HepG2 (cell line): ENCODE results near the gene DNAJB2. TPM values are rescaled to one million over a fixed set of nuclear protein-coding genes. Genes with fewer than 3 reads are reported as not detected.

Experiments used
- EEA1 ChIP-seq: sonication (generic); formaldehyde crosslinking; IDR thresholded peaks from 2 replicates; pipeline ENCODE4 v1.5.1; 2020; ENCODE audit warnings: mild to moderate bottlenecking, missing genetic modification reagents, borderline replicate concordance
- polyA plus RNA-seq, 8 experiments: library from polyadenylated mRNA; depleted of rRNA in 3 of 8; stranded (reverse) in 7 of 8; unstranded in 1 of 8; fragments of >200 nt; fragmentation: Illumina TruSeq in 4 of 8; extraction: Trizol in 4 of 8; gene quantifications; 2 replicates each; pipeline versions ENCODE4 v1.2.1 to v1.2.3, GENCODE V29; 2011 to 2016; ENCODE audit warnings: low read depth in 4 of 8, missing spikeins in 1 of 8, mixed read lengths in 1 of 8; ENCODE audit not compliant: insufficient read depth in 1 of 8
- total RNA-seq, 5 experiments: library from RNA; depleted of rRNA; stranded (reverse); fragments of >200 nt; fragmentation: Illumina TruSeq; extraction: Trizol; gene quantifications; 2 replicates each; pipeline ENCODE4 v1.2.3, GENCODE V29; 2016; ENCODE audit warnings: low read depth in 1 of 5
- TF ChIP-seq, protein P1 (sequence below): sonication (generic); formaldehyde crosslinking; IDR thresholded peaks from 2 replicates; pipeline ENCODE4 v1.5.1; 2020; ENCODE audit warnings: mild to moderate bottlenecking, missing genetic modification reagents, borderline replicate concordance
- TF ChIP-seq, protein P2 (sequence below): sonication (generic); formaldehyde crosslinking; IDR thresholded peaks from 2 replicates; pipeline ENCODE4 v1.4.0; 2020; ENCODE audit warnings: mild to moderate bottlenecking, missing genetic modification reagents

DNAJB2 gene
- total and polyA plus RNA-seq, 2 of the 13 experiments (the other 11 are each of a cell fraction or from before 2014, with no cell fraction given) = 21.3 to 31.1 TPM

DNA sequence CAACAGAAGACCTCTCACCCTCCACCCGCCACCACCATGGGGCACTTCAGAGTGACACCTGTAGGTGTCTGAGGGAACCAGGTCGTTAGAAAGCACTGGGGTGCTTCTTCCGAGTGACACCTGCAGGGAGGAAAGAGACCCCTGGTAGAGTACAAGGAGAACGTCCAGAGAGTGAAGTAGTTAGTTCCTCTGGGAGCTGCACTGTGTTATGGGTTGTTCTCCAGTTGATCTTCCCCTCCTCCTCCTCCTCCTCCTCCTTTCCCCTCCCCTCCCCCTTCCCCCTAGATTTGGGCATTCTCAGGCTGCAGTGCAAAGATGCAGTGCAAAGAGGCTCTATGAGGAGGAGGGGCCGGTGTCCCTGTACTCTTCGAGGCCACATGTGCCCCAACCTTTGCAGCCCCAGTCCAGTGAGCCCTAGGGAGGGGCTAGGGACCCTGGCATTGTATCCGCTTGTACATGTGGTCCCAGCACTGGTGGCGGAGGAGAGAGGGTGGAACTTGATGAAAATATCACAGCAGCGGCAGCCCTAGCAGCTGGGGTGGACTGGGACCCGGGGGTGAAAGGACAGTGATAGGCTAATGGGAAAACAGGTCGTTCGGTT lies 850 bp downstream of the DNAJB2 start (continued):
- TF ChIP-seq, protein P1, sequence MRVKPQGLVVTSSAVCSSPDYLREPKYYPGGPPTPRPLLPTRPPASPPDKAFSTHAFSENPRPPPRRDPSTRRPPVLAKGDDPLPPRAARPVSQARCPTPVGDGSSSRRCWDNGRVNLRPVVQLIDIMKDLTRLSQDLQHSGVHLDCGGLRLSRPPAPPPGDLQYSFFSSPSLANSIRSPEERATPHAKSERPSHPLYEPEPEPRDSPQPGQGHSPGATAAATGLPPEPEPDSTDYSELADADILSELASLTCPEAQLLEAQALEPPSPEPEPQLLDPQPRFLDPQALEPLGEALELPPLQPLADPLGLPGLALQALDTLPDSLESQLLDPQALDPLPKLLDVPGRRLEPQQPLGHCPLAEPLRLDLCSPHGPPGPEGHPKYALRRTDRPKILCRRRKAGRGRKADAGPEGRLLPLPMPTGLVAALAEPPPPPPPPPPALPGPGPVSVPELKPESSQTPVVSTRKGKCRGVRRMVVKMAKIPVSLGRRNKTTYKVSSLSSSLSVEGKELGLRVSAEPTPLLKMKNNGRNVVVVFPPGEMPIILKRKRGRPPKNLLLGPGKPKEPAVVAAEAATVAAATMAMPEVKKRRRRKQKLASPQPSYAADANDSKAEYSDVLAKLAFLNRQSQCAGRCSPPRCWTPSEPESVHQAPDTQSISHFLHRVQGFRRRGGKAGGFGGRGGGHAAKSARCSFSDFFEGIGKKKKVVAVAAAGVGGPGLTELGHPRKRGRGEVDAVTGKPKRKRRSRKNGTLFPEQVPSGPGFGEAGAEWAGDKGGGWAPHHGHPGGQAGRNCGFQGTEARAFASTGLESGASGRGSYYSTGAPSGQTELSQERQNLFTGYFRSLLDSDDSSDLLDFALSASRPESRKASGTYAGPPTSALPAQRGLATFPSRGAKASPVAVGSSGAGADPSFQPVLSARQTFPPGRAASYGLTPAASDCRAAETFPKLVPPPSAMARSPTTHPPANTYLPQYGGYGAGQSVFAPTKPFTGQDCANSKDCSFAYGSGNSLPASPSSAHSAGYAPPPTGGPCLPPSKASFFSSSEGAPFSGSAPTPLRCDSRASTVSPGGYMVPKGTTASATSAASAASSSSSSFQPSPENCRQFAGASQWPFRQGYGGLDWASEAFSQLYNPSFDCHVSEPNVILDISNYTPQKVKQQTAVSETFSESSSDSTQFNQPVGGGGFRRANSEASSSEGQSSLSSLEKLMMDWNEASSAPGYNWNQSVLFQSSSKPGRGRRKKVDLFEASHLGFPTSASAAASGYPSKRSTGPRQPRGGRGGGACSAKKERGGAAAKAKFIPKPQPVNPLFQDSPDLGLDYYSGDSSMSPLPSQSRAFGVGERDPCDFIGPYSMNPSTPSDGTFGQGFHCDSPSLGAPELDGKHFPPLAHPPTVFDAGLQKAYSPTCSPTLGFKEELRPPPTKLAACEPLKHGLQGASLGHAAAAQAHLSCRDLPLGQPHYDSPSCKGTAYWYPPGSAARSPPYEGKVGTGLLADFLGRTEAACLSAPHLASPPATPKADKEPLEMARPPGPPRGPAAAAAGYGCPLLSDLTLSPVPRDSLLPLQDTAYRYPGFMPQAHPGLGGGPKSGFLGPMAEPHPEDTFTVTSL = no peak
- TF ChIP-seq, protein P2, sequence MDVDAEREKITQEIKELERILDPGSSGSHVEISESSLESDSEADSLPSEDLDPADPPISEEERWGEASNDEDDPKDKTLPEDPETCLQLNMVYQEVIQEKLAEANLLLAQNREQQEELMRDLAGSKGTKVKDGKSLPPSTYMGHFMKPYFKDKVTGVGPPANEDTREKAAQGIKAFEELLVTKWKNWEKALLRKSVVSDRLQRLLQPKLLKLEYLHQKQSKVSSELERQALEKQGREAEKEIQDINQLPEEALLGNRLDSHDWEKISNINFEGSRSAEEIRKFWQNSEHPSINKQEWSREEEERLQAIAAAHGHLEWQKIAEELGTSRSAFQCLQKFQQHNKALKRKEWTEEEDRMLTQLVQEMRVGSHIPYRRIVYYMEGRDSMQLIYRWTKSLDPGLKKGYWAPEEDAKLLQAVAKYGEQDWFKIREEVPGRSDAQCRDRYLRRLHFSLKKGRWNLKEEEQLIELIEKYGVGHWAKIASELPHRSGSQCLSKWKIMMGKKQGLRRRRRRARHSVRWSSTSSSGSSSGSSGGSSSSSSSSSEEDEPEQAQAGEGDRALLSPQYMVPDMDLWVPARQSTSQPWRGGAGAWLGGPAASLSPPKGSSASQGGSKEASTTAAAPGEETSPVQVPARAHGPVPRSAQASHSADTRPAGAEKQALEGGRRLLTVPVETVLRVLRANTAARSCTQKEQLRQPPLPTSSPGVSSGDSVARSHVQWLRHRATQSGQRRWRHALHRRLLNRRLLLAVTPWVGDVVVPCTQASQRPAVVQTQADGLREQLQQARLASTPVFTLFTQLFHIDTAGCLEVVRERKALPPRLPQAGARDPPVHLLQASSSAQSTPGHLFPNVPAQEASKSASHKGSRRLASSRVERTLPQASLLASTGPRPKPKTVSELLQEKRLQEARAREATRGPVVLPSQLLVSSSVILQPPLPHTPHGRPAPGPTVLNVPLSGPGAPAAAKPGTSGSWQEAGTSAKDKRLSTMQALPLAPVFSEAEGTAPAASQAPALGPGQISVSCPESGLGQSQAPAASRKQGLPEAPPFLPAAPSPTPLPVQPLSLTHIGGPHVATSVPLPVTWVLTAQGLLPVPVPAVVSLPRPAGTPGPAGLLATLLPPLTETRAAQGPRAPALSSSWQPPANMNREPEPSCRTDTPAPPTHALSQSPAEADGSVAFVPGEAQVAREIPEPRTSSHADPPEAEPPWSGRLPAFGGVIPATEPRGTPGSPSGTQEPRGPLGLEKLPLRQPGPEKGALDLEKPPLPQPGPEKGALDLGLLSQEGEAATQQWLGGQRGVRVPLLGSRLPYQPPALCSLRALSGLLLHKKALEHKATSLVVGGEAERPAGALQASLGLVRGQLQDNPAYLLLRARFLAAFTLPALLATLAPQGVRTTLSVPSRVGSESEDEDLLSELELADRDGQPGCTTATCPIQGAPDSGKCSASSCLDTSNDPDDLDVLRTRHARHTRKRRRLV (CRISPR knock-in tag) = no peak
- TF ChIP-seq EEA1 (CRISPR knock-in tag) = no peak
